OCI-LY1 (cell line): ENCODE measurements around the gene MAP7.

Experiments used
- H2AFZ ChIP-seq: fragments of 200-600 bp; sonication (generic), shearing (Covaris generic); 2 replicates; pipeline ENCODE4 v1.6.0; 2014; ENCODE audit warnings: antibody characterized with exemption, mild to moderate bottlenecking, low read length
- H3F3A ChIP-seq: fragments of 200-600 bp; sonication (generic), shearing (Covaris generic); 2 replicates; pipeline ENCODE4 v1.6.0; 2014; ENCODE audit warnings: mild to moderate bottlenecking, antibody characterized with exemption, low read length, moderate library complexity; ENCODE audit not compliant: insufficient read depth
- H3K27ac ChIP-seq: fragments of 200-600 bp; sonication (generic); 2 replicates; pipeline ENCODE4 v1.5.1; 2014; ENCODE audit warnings: low read length, mixed run types, mild to moderate bottlenecking, low read depth; ENCODE audit not compliant: poor library complexity, severe bottlenecking
- H3K27me3 ChIP-seq: fragments of 200-600 bp; sonication (generic); 2 replicates; pipeline ENCODE4 v1.6.0; 2014; ENCODE audit warnings: antibody characterized with exemption, mild to moderate bottlenecking, low read length, moderate library complexity; ENCODE audit not compliant: insufficient read depth
- H3K36me3 ChIP-seq: fragments of 200-600 bp; sonication (generic); 2 replicates; pipeline ENCODE4 v1.6.1; 2014; ENCODE audit warnings: mild to moderate bottlenecking, antibody characterized with exemption, low read length, moderate library complexity, mixed read lengths; ENCODE audit not compliant: insufficient read depth
- H3K4me1 ChIP-seq: fragments of 200-600 bp; sonication (generic); 2 replicates; pipeline ENCODE4 v1.5.1; 2014; ENCODE audit warnings: mild to moderate bottlenecking, low read length, moderate library complexity; ENCODE audit not compliant: insufficient read depth, severe bottlenecking
- H3K4me2 ChIP-seq: fragments of 200-600 bp; sonication (generic), shearing (Covaris generic); 2 replicates; pipeline ENCODE4 v1.6.1; 2014; ENCODE audit warnings: low read length
- H3K4me3 ChIP-seq: fragments of 200-600 bp; sonication (generic); 2 replicates; pipeline ENCODE4 v1.5.1; 2014; ENCODE audit warnings: low read length, low read depth, mild to moderate bottlenecking, mixed read lengths; ENCODE audit not compliant: poor library complexity, severe bottlenecking
- H3K79me2 ChIP-seq: fragments of 200-600 bp; shearing (Covaris generic); 2 replicates; pipeline ENCODE4 v1.6.1; 2016; ENCODE audit warnings: mixed run types, low read length, mixed read lengths; ENCODE audit not compliant: insufficient read depth
- H3K9ac ChIP-seq: fragments of 200-600 bp; sonication (generic), shearing (Covaris generic); 2 replicates; pipeline ENCODE4 v1.6.1; 2014; ENCODE audit warnings: mild to moderate bottlenecking, low read length, mixed read lengths
- H3K9me2 ChIP-seq: fragments of 200-600 bp; sonication (generic), shearing (Covaris generic); 2 replicates; pipeline ENCODE4 v1.6.1; 2014; ENCODE audit warnings: low read depth, mild to moderate bottlenecking, low read length, mixed read lengths
- H3K9me3 ChIP-seq: fragments of 200-600 bp; shearing (Covaris generic); 2 replicates; pipeline ENCODE4 v1.6.1; 2014; ENCODE audit warnings: low read length, mixed read lengths
- H4K20me1 ChIP-seq: fragments of 200-600 bp; sonication (generic), shearing (Covaris generic); 2 replicates; pipeline ENCODE4 v1.6.0; 2016; ENCODE audit warnings: mild to moderate bottlenecking, low read length; ENCODE audit not compliant: insufficient read depth
- EZH2 ChIP-seq: fragments of 200-600 bp; sonication (generic), shearing (Covaris generic); IDR thresholded peaks from 2 replicates; pipeline ENCODE4 v1.8.0; 2017; ENCODE audit warnings: borderline replicate concordance, mixed run types, mild to moderate bottlenecking, antibody characterized with exemption, low read length, moderate library complexity, mixed read lengths
- TF ChIP-seq, protein P1 (sequence below): fragments of 200-600 bp; sonication (generic), shearing (Covaris generic); IDR thresholded peaks from 2 replicates; pipeline ENCODE4 v1.5.1; 2017; ENCODE audit warnings: mild to moderate bottlenecking, antibody characterized with exemption, low read length, moderate library complexity, mixed read lengths

Gene MAP7

DNA sequence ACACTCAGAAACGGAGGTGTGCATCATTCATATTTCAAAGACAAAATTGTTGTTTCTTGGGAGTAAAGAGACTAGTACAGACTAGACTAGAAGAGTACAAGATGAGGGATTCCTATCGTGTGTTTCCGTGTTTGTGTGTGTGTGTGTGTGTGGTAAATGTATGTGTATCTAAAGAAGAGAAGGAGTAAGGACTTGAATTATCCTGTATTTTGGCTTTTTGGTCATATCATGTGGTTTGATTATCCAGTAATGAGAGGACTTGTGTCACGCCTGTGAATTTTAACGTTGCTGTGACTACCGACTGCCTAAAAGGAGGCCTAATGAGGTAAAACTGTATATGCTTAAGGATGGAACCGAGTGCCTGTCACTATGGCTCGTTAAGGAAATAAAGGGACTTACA, 44.4 kb upstream of the MAP7 start:
- Histone ChIP-seq H3K27me3 (no peaks in the 10 kb centered on the region), H3K9ac (no peak overlapping the region), H3K4me1 (peaks cover 5% of the 10 kb centered on the region), H4K20me1 (no peaks in the 10 kb centered on the region), H3F3A (no peaks in the 10 kb centered on the region), H3K9me3 (no peaks in the 10 kb centered on the region), H3K4me2 (no peak overlapping the region), H3K79me2 (no peaks in the 10 kb centered on the region), H2AFZ (no peak overlapping the region), H3K4me3 (no peak overlapping the region), H3K9me2 (no peaks in the 10 kb centered on the region), H3K27ac (no peak overlapping the region), H3K36me3 (peaks cover 29% of the 10 kb centered on the region)
- TF ChIP-seq EZH2: no peak
- TF ChIP-seq, protein P1, sequence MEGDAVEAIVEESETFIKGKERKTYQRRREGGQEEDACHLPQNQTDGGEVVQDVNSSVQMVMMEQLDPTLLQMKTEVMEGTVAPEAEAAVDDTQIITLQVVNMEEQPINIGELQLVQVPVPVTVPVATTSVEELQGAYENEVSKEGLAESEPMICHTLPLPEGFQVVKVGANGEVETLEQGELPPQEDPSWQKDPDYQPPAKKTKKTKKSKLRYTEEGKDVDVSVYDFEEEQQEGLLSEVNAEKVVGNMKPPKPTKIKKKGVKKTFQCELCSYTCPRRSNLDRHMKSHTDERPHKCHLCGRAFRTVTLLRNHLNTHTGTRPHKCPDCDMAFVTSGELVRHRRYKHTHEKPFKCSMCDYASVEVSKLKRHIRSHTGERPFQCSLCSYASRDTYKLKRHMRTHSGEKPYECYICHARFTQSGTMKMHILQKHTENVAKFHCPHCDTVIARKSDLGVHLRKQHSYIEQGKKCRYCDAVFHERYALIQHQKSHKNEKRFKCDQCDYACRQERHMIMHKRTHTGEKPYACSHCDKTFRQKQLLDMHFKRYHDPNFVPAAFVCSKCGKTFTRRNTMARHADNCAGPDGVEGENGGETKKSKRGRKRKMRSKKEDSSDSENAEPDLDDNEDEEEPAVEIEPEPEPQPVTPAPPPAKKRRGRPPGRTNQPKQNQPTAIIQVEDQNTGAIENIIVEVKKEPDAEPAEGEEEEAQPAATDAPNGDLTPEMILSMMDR: no peak

DNA sequence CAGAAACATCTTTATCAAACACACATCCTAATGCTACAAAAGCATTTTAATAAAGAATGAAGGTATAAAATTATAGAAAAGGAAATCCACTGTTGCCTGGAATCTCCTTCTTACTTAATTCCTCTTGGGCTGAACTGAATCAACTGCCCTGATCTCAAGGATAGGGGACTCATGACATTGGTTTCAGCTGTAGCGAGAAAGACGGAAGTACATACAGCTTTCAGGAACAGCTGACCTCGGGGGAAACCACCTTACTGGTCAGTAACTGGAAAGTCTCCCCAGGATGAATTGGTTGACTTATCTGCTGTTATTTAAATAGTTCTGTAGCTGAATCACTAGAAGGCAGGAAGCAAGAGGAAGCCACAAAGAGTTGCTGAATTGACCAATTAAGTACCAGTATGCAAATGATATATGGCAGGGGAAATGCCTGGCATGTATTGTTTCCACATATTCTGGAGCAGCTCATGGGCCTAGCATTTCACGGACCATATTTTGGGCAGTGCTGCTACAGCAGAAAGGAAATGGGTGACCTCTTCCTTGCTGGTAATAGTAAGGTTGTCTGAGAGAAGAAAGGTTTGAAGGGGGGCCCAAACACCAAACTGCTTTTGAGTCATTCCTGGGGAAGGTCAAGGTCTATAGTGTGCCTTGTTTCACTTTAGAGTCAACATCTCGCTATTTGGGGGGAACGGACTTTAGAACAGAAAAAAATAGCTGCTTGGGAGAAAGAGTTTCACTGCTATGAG, 43.7 kb upstream of the MAP7 start:
- Histone ChIP-seq H3F3A (no peaks in the 10 kb centered on the region), H4K20me1 (no peaks in the 10 kb centered on the region), H3K4me1 (peaks cover 5% of the 10 kb centered on the region), H3K79me2 (no peaks in the 10 kb centered on the region), H3K9me3 (no peaks in the 10 kb centered on the region), H2AFZ (no peak overlapping the region), H3K4me2 (no peak overlapping the region), H3K4me3 (no peak overlapping the region), H3K9me2 (no peaks in the 10 kb centered on the region), H3K9ac (no peak overlapping the region), H3K36me3 (peaks cover 34% of the 10 kb centered on the region), H3K27ac (no peak overlapping the region), H3K27me3 (no peaks in the 10 kb centered on the region)
- TF ChIP-seq, protein P1: no peak
- no peak for TF ChIP-seq EZH2

DNA sequence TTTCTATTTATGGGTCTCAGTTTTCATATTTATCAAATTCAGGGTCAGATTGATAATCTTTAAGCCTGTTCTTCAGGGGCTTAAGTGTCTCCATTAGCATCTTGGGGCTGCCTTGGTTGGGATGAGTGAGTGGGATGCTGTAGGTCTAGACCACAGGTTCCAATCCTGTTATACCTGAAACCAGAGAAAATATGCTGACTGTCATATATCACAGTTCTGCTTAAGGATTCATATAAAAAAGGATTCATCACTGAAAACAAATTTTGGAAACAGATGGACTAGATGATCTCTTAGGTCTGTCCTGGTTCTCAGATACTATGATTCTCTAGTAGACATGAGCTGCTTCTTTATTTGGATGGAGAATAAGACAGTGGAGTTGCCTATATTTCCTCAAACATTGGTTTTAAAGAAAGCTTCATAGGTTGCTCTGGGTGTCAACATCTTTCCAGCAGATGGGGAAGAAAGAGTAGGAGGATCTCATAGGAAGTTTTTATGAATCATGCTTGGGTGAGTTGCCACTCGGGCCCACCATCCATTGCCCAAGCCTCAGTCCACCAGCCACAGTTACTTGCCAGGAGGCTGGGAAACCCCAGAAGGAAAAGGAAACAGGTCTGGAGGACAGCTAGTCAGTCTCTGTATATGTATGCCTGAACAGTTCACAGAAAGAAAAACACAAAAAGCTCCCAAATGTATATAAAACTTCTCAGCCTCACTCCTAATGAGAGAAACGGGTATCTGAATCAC, 42.9 kb upstream of the MAP7 start:
- Histone ChIP-seq H3K4me2 (no peak overlapping the region), H4K20me1 (no peaks in the 10 kb centered on the region), H3K9me2 (no peaks in the 10 kb centered on the region), H3K4me3 (no peak overlapping the region), H3K9ac (no peak overlapping the region), H3F3A (no peaks in the 10 kb centered on the region), H3K79me2 (no peaks in the 10 kb centered on the region), H3K27me3 (no peaks in the 10 kb centered on the region), H3K9me3 (no peaks in the 10 kb centered on the region), H3K4me1 (peaks cover 5% of the 10 kb centered on the region), H3K27ac (no peak overlapping the region), H2AFZ (no peak overlapping the region), H3K36me3 (peaks cover 34% of the 10 kb centered on the region)
- no peak for TF ChIP-seq EZH2
- TF ChIP-seq, protein P1: no peak
